GM12878 (cell line): ENCODE results near the gene PRPF4. TPM values are rescaled to one million over a fixed set of nuclear protein-coding genes. Genes with fewer than 3 reads are reported as not detected.

Experiments used
- ATAC-seq: fragments of 200-7000 bp; cut with Tn5 transposase; 3 replicates; pipeline ENCODE4 v1.9.1; 2020; ENCODE audit warnings: mild to moderate bottlenecking, moderate library complexity
- BruUV-seq: library from RNA; stranded (reverse); fragments of 400-500 nt; replicated peaks from 2 replicates; lab custom pipeline; 2021; lab: Mats Ljungman, UMichigan
- CTCF ChIA-PET: fragments of 300-600 bp; sonication (Branson Sonifier 250); formaldehyde crosslinking; extraction: SDS; loops from one replicate; lab custom pipeline; 2021; ENCODE audit warnings: inconsistent platforms; lab: Yijun Ruan, JAX
- POLR2A ChIA-PET: fragments of 350-600 bp; formaldehyde crosslinking; extraction: SDS; loops from one replicate; lab custom pipeline; 2021; ENCODE audit warnings: inconsistent platforms; lab: Charles Lee
- RAD21 ChIA-PET: fragments of 300-600 bp; sonication (Branson Sonifier 250); formaldehyde crosslinking; loops from one replicate; lab custom pipeline; 2023; ENCODE audit warnings: antibody characterized with exemption; ENCODE audit not compliant: unreplicated experiment; lab: Charles Lee
- SMC1A ChIA-PET: fragments of 300-600 bp; sonication (Branson Sonifier 250); formaldehyde crosslinking; loops from one replicate; lab custom pipeline; 2023; ENCODE audit not compliant: unreplicated experiment, uncharacterized antibody; lab: Charles Lee
- DNase-seq: peaks from one replicate; pipeline ENCODE4 v3.0.0-alpha.2; 2011; ENCODE audit warnings: low read depth, low spot score
- FAIRE-seq: peaks from 3 replicates; lab custom pipeline; 2011; peaks lifted over from hg19 to GRCh38; lab: Jason Lieb, UNC
- H2AFZ ChIP-seq: 2 replicates; pipeline ENCODE4 v1.6.0; 2011; ENCODE audit warnings: low read depth, low read length, control low read depth; ENCODE audit not compliant: control insufficient read depth
- H3K27ac ChIP-seq: 2 replicates; pipeline ENCODE4 v1.5.1; 2011; ENCODE audit warnings: control low read depth; ENCODE audit not compliant: control insufficient read depth, insufficient read depth
- H3K27me3 ChIP-seq, 2 experiments: replicated peaks in 1 of 2; 2 replicates each; pipeline versions ENCODE4 v1.6.0 to v1.6.1; 2011; ENCODE audit warnings: low read length in 1 of 2; ENCODE audit not compliant: control insufficient read depth in 2 of 2, insufficient read depth in 2 of 2
- H3K36me3 ChIP-seq, 2 experiments: 2 replicates each; pipeline ENCODE4 v1.5.1; 2011; ENCODE audit warnings: low read length in 1 of 2; ENCODE audit not compliant: control insufficient read depth in 2 of 2, insufficient read depth in 2 of 2
- H3K4me1 ChIP-seq: 2 replicates; pipeline ENCODE4 v1.6.1; 2011; ENCODE audit warnings: mild to moderate bottlenecking, low read length, moderate library complexity, mixed read lengths; ENCODE audit not compliant: control insufficient read depth, insufficient read depth
- H3K4me2 ChIP-seq: 2 replicates; pipeline ENCODE4 v1.6.0; 2011; ENCODE audit warnings: control low read depth; ENCODE audit not compliant: control insufficient read depth, insufficient read depth
- H3K4me3 ChIP-seq: fragments of 200-600 bp; sonication (generic); 2 replicates; pipeline ENCODE4 v1.5.1; 2016
- H3K79me2 ChIP-seq: 2 replicates; pipeline ENCODE4 v1.6.0; 2011; ENCODE audit warnings: low read length; ENCODE audit not compliant: control insufficient read depth, insufficient read depth
- H3K9ac ChIP-seq: 2 replicates; pipeline ENCODE4 v1.8.0; 2011; ENCODE audit warnings: low read length, control low read depth, mixed read lengths; ENCODE audit not compliant: control insufficient read depth, insufficient read depth
- H3K9me3 ChIP-seq: replicated peaks from 3 replicates; pipeline ENCODE4 v1.5.1; 2011; ENCODE audit warnings: mild to moderate bottlenecking, low read length; ENCODE audit not compliant: control insufficient read depth, insufficient read depth
- H4K20me1 ChIP-seq: 2 replicates; pipeline ENCODE4 v1.6.0; 2011; ENCODE audit not compliant: control insufficient read depth, insufficient read depth
- CEBPB ChIP-seq, 2 experiments: fragments of 150-350 bp in 1 of 2; IDR thresholded peaks; 2 replicates each; pipeline ENCODE4 v1.6.1; 2012 to 2014; ENCODE audit warnings: low read depth in 2 of 2, low read length in 2 of 2, borderline replicate concordance in 1 of 2, inconsistent platforms in 1 of 2
- CHD1 ChIP-seq: IDR thresholded peaks from 2 replicates; pipeline ENCODE4 v1.6.1; 2012; ENCODE audit warnings: low read depth, low read length, improper control_type of control experiment
- IKZF2 ChIP-seq, 2 experiments: fragments of 450-650 bp; IDR thresholded peaks; 2 replicates each; pipeline ENCODE4 v1.6.1; 2017; ENCODE audit warnings: mild to moderate bottlenecking in 2 of 2, moderate library complexity in 2 of 2
- MEF2A ChIP-seq: IDR thresholded peaks from 2 replicates; pipeline ENCODE4 v1.6.1; 2011; ENCODE audit warnings: low read depth, mild to moderate bottlenecking, low read length, moderate library complexity; ENCODE audit not compliant: insufficient read depth
- NFYA ChIP-seq: IDR thresholded peaks from 2 replicates; pipeline ENCODE4 v1.6.1; 2011; ENCODE audit warnings: low read depth, mild to moderate bottlenecking, low read length, improper control_type of control experiment, borderline replicate concordance
- SREBF2 ChIP-seq: IDR thresholded peaks from 2 replicates; pipeline ENCODE4 v1.6.1; 2012; ENCODE audit warnings: mild to moderate bottlenecking, low read length
- ZSCAN29 ChIP-seq: fragments of 450-650 bp; IDR thresholded peaks from 2 replicates; pipeline ENCODE4 v1.6.1; 2017; ENCODE audit warnings: mild to moderate bottlenecking, moderate library complexity
- WGBS: methylation state at CpG from one replicate; pipeline ENCODE4 v1.1.6; 2016; ENCODE audit warnings: low lambda C conversion rate; ENCODE audit not compliant: insufficient replicate concordance, insufficient coverage; ENCODE audit errors: missing lambda C conversion rate; 5-methylcytosine and 5-hydroxymethylcytosine counted together
- in situ Hi-C: fragments of 300-500 bp; cut with MboI; formaldehyde crosslinking; loops from 9 replicates; pipeline ENCODE4 v1.14.3; 2018; ENCODE audit warnings: mixed read lengths
- intact Hi-C: fragments of 100-400 bp; cut with micrococcal nuclease; formaldehyde crosslinking; loops from one replicate; pipeline ENCODE4 v1.14.2; 2022; ENCODE audit not compliant: unreplicated experiment
- polyA plus RNA-seq, 11 experiments: library from polyadenylated mRNA; depleted of rRNA in 4 of 11; unstranded in 6 of 11; stranded (reverse) in 5 of 11; fragments of >200 nt; fragmentation: Nextera tagmentation in 4 of 11; fragmentation: Illumina TruSeq in 1 of 11; extraction: Ambion mirVana in 4 of 11; extraction: Trizol in 1 of 11; gene quantifications; 1 replicate in 1 of 11; 2 replicates in 10 of 11; pipeline versions ENCODE4 v1.2.1 to v1.2.3, GENCODE V29; 2011 to 2016; ENCODE audit warnings: inconsistent platforms in 2 of 11, missing spikeins in 2 of 11, low read depth in 1 of 11
- total RNA-seq, 4 experiments: library from RNA; depleted of rRNA in 3 of 4; stranded (reverse); fragments of >200 nt in 3 of 4; fragmentation: Illumina TruSeq in 1 of 4; extraction: Trizol in 1 of 4; gene quantifications; 2 replicates each; pipeline versions ENCODE4 v1.2.1 to v1.2.3, GENCODE V29; 2013 to 2021
- TF ChIP-seq, protein P1 (sequence below): IDR thresholded peaks from 2 replicates; pipeline ENCODE4 v1.6.1; 2012; ENCODE audit warnings: improper control_type of control experiment, low read depth, low read length; ENCODE audit not compliant: insufficient replicate concordance
- TF ChIP-seq, protein P2 (sequence below), 3 experiments: IDR thresholded peaks in 2 of 3; conservative IDR thresholded peaks in 1 of 3; 2 replicates each; pipeline ENCODE4 v1.5.1; 2011; ENCODE audit warnings: low read depth in 3 of 3, low read length in 3 of 3, mild to moderate bottlenecking in 3 of 3, control low read depth in 2 of 3, moderate library complexity in 2 of 3, inconsistent platforms in 1 of 3, mixed read lengths in 1 of 3; ENCODE audit not compliant: control insufficient read depth in 2 of 3, insufficient read depth in 1 of 3; ENCODE audit errors: extremely low read depth in 1 of 3

The PRPF4 gene
- total and polyA plus RNA-seq, 10 of the 15 experiments (the other 5 are each of a cell fraction or from before 2014, with no cell fraction given) = 23.0 to 48.1 (median 39.2) TPM

DNA sequence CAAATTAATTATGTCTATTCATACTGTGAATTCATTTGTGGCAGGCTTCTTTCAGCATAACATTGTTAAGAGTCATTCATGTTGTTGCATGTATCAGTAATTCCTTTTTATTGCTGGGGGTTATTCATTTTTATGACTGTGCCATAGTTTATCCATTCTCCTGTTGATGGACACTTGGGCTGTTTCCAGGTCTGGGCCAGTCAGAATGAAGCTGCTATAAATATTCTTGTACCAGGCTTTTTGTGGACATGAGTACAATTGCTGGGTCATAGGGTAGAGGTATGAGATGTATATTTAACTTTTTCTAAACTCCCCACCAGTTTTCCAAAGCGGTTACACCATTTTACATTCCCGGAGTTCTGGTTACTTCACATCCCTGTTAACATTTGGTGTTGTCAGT lies 13.6 kb downstream of the PRPF4 start (continued):
- TF ChIP-seq, protein P1, sequence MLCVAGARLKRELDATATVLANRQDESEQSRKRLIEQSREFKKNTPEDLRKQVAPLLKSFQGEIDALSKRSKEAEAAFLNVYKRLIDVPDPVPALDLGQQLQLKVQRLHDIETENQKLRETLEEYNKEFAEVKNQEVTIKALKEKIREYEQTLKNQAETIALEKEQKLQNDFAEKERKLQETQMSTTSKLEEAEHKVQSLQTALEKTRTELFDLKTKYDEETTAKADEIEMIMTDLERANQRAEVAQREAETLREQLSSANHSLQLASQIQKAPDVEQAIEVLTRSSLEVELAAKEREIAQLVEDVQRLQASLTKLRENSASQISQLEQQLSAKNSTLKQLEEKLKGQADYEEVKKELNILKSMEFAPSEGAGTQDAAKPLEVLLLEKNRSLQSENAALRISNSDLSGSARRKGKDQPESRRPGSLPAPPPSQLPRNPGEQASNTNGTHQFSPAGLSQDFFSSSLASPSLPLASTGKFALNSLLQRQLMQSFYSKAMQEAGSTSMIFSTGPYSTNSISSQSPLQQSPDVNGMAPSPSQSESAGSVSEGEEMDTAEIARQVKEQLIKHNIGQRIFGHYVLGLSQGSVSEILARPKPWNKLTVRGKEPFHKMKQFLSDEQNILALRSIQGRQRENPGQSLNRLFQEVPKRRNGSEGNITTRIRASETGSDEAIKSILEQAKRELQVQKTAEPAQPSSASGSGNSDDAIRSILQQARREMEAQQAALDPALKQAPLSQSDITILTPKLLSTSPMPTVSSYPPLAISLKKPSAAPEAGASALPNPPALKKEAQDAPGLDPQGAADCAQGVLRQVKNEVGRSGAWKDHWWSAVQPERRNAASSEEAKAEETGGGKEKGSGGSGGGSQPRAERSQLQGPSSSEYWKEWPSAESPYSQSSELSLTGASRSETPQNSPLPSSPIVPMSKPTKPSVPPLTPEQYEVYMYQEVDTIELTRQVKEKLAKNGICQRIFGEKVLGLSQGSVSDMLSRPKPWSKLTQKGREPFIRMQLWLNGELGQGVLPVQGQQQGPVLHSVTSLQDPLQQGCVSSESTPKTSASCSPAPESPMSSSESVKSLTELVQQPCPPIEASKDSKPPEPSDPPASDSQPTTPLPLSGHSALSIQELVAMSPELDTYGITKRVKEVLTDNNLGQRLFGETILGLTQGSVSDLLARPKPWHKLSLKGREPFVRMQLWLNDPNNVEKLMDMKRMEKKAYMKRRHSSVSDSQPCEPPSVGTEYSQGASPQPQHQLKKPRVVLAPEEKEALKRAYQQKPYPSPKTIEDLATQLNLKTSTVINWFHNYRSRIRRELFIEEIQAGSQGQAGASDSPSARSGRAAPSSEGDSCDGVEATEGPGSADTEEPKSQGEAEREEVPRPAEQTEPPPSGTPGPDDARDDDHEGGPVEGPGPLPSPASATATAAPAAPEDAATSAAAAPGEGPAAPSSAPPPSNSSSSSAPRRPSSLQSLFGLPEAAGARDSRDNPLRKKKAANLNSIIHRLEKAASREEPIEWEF = no peak
- TF ChIP-seq CHD1 = no peak
- TF ChIP-seq MEF2A = no peak
- TF ChIP-seq ZSCAN29 = no peak
- TF ChIP-seq, all 136 proteins: peak for 0

DNA sequence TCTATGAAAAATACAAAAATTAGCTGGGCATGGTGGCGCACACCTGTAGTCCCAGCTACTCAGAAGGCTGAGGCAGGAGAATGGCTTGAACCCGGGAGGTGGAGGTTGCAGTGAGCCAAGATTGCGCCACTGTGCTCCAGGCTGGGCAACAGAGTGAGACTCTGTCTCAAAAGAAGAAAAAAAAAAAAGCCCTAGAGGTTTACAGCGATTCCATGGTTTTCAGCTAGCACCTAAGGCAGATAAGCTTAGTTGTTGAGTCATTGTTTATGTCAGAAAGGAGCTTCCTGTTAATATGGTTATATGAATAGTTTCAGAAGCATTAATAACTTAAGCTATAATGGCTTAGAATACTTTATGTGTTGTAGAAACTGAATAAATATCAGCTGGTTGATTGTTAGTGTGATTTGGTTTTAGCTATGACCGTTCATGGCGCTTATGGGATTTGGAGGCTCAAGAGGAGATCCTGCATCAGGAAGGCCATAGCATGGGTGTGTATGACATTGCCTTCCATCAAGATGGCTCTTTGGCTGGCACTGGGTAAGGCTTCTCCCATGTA lies 14.7 kb downstream of the PRPF4 start:
- H3K9me3 ChIP-seq = no peaks in the 10 kb centered on the region
- peaks cover 14 to 22% of the 10 kb centered on the region in 2 experiments for H3K36me3 ChIP-seq
- no peaks in the 10 kb centered on the region for H3K79me2 ChIP-seq
- DNase-seq (no peak), FAIRE-seq (no peak), ATAC-seq (no peak)
- H3K4me1 ChIP-seq = no peaks in the 10 kb centered on the region
- H2AFZ ChIP-seq = no peak overlapping the region
- CTCF ChIA-PET = interaction anchor here (0.9 to 1.0 kb wide), 2 partner anchors 50 to 365 kb away, joined by 3 to 4 read pairs; partner anchors contain the start of gene WDR31
- no peak overlapping the region for H3K4me3 ChIP-seq
- in situ Hi-C loops = no loop called here
- SMC1A ChIA-PET = interaction anchor here (1.3 kb wide), 1 partner anchor 28 kb away, joined by 3 read pairs; no protein-coding TSS in a partner anchor
- H3K9ac ChIP-seq = no peak overlapping the region
- no peak overlapping the region for H3K4me2 ChIP-seq
- no peaks in the 10 kb centered on the region for H3K27me3 ChIP-seq
- intact Hi-C loops = no loop called here
- BruUV-seq = no TSS peak
- H3K27ac ChIP-seq = no peak overlapping the region
- TF ChIP-seq CEBPB (IDR thresholded peaks at IDR 0.05; ENCODE audit: borderline replicate concordance in 1 of 2, low read depth in 2 of 2, low read length in 2 of 2) (no peak), NFYA (no peak), SREBF2 (no peak), IKZF2 (IDR thresholded peaks at IDR 0.05) (no peak)
- TF ChIP-seq, protein P2, sequence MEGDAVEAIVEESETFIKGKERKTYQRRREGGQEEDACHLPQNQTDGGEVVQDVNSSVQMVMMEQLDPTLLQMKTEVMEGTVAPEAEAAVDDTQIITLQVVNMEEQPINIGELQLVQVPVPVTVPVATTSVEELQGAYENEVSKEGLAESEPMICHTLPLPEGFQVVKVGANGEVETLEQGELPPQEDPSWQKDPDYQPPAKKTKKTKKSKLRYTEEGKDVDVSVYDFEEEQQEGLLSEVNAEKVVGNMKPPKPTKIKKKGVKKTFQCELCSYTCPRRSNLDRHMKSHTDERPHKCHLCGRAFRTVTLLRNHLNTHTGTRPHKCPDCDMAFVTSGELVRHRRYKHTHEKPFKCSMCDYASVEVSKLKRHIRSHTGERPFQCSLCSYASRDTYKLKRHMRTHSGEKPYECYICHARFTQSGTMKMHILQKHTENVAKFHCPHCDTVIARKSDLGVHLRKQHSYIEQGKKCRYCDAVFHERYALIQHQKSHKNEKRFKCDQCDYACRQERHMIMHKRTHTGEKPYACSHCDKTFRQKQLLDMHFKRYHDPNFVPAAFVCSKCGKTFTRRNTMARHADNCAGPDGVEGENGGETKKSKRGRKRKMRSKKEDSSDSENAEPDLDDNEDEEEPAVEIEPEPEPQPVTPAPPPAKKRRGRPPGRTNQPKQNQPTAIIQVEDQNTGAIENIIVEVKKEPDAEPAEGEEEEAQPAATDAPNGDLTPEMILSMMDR (IDR thresholded peaks at IDR 0.05 in 2 of 3, conservative IDR thresholded peaks at IDR 0.05 in 1 of 3; ENCODE audit: control insufficient read depth in 2 of 3, extremely low read depth in 1 of 3, insufficient read depth in 1 of 3, low read depth in 3 of 3, low read length in 3 of 3) = no peak
- 98% methylated on average over 6 of the region's 6 CpGs for WGBS
- RAD21 ChIA-PET = interaction anchor here (1.3 kb wide), 1 partner anchor 368 kb away, joined by 3 read pairs; no protein-coding TSS in a partner anchor
- H4K20me1 ChIP-seq = no peaks in the 10 kb centered on the region
- POLR2A ChIA-PET = interaction anchor here (1.0 kb wide), 1 partner anchor 120 kb away, joined by 3 read pairs; the partner anchor contains the start of genes C9orf43 and POLE3
